Right atrium auricular region (tissue), 2 donors: ENCODE measurements around the gene MAP3K2. TPM values are rescaled to one million over a fixed set of nuclear protein-coding genes. Genes with fewer than 3 reads are reported as not detected.

Experiments used
- DNase-seq: peaks from one replicate; pipeline ENCODE4 v3.0.0-alpha.2; 2019; ENCODE audit warnings: low spot score
- H3K27ac ChIP-seq, 2 donors: fragments of 200-600 bp; sonication (generic); 1 replicate in 1 of 2; 2 replicates in 1 of 2; pipeline ENCODE4 v1.5.1; 2016 to 2019
- H3K27me3 ChIP-seq, 2 donors: fragments of 200-600 bp; sonication (generic); one replicate each; pipeline versions ENCODE4 v1.5.1 to v1.6.0; 2017 to 2019
- H3K36me3 ChIP-seq: fragments of 200-600 bp; sonication (generic); one replicate; pipeline ENCODE4 v1.5.1; 2016
- H3K4me1 ChIP-seq, 2 donors: fragments of 200-600 bp; sonication (generic); one replicate each; pipeline versions ENCODE4 v1.5.1 to v1.6.0; 2017 to 2019
- H3K4me3 ChIP-seq, 2 donors: fragments of 200-600 bp; sonication (generic); 1 replicate in 1 of 2; 2 replicates in 1 of 2; pipeline ENCODE4 v1.5.1; 2017 to 2019; ENCODE audit warnings: mild to moderate bottlenecking in 1 of 2, moderate library complexity in 1 of 2
- H3K9me3 ChIP-seq, 2 donors: fragments of 200-600 bp; sonication (generic); one replicate each; pipeline ENCODE4 v1.5.1; 2019
- CTCF ChIP-seq, 2 donors: fragments of 200-600 bp; sonication (generic); IDR thresholded peaks; one replicate each; pipeline ENCODE4 v1.5.1; 2019; ENCODE audit warnings: antibody characterized with exemption in 2 of 2
- total RNA-seq, 2 donors: library from RNA; depleted of rRNA; stranded (reverse); fragments of >200 nt; gene quantifications; one replicate each; pipeline ENCODE4 v1.1.0, GENCODE V29; 2016

Gene MAP3K2
- total RNA-seq, 2 donors from 2014 or later: 20.5 to 20.8 TPM

GRCh38 chr2:127414638-127415592, 27.1 kb upstream of the MAP3K2 start:
- peaks cover 0 to 5% of the 10 kb centered on the region in 2 donors for H3K9me3 ChIP-seq
- no peaks in the 10 kb centered on the region for H3K36me3 ChIP-seq
- no peaks in the 10 kb centered on the region for H3K27me3 ChIP-seq
- peaks cover 0 to 34% of the 10 kb centered on the region in 2 donors for H3K4me1 ChIP-seq
- H3K4me3 ChIP-seq: no peak overlapping the region
- H3K27ac ChIP-seq: no peak overlapping the region
- no peak for DNase-seq
- TF ChIP-seq CTCF (IDR thresholded peaks at IDR 0.05): no peak

GRCh38 chr2:127413782-127414637, 26.2 kb upstream of the MAP3K2 start:
- no peak for TF ChIP-seq CTCF (IDR thresholded peaks at IDR 0.05)
- H3K27ac ChIP-seq: no peak overlapping the region

GRCh38 chr2:127413200-127413599, 25.4 kb upstream of the MAP3K2 start:
- no peak for TF ChIP-seq CTCF (IDR thresholded peaks at IDR 0.05)
- Histone ChIP-seq H3K27me3 (no peaks in the 10 kb centered on the region), H3K27ac (no peak overlapping the region), H3K4me1 (peaks cover 0 to 40% of the 10 kb centered on the region in 2 donors), H3K4me3 (no peak overlapping the region), H3K36me3 (no peaks in the 10 kb centered on the region), H3K9me3 (peaks cover 0 to 5% of the 10 kb centered on the region in 2 donors)
- no peak for DNase-seq

More at GRCh38 chr2:127413782-127414637, 26.2 kb upstream of the MAP3K2 start:
- Histone ChIP-seq H3K4me3 (no peak overlapping the region), H3K27me3 (no peaks in the 10 kb centered on the region), H3K4me1 (peaks cover 0 to 34% of the 10 kb centered on the region in 2 donors), H3K9me3 (peaks cover 0 to 5% of the 10 kb centered on the region in 2 donors), H3K36me3 (no peaks in the 10 kb centered on the region)
- DNase-seq: no peak

- H3K4me1 ChIP-seq: peaks cover 0 to 47% of the 10 kb centered on the region in 2 donors
- no peaks in the 10 kb centered on the region for H3K36me3 ChIP-seq
- peak; percentile 72 for DNase-seq
- H3K27ac ChIP-seq: peak overlapping the region in 1 of 2 donors; percentile 18
- H3K9me3 ChIP-seq: peaks cover 0 to 5% of the 10 kb centered on the region in 2 donors
- TF ChIP-seq CTCF (IDR thresholded peaks at IDR 0.05): no peak
- H3K27me3 ChIP-seq: no peaks in the 10 kb centered on the region
- H3K4me3 ChIP-seq: no peak overlapping the region
Observed at GRCh38 chr2:127411653-127412369, 24.0 kb upstream of the MAP3K2 start.
